GM15510 (cell line): Measurements from ENCODE around the gene IGSF23.

Source experiments
- POLR2A ChIP-seq: IDR thresholded peaks from 3 replicates; pipeline ENCODE4 v1.6.1; 2011; ENCODE audit warnings: borderline replicate concordance; ENCODE audit not compliant: insufficient read length; ENCODE audit errors: extremely low read depth

Gene IGSF23

DNA sequence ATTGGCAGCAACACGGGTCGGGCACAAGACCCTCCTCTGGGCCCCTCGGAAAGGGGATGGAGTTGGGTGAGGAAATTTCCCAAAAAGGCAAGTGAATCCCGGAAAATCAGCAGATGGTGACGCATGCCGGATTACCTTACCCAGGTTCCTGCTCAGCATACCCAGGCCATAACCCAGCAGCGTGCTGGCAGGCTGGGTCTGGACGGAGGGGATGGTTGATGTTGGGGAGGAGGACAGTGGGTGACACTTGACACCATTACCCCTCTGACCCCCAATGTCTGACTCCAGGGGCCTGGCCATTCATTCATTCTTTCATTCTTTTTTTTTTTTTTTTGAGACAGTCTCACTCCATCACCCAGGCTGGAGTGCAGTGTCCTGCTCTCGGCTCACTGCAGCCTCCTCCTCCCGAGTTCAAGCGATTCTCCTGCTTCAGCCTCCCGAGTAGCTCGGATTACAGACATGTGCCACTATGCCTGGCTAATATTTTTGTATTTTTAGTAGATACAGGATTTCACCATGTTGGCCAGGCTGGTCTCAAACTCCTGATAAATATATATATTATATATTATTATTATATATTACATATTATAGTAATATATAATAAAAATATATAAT lies 31.1 kb downstream of the IGSF23 start:
- no peak for TF ChIP-seq POLR2A

DNA sequence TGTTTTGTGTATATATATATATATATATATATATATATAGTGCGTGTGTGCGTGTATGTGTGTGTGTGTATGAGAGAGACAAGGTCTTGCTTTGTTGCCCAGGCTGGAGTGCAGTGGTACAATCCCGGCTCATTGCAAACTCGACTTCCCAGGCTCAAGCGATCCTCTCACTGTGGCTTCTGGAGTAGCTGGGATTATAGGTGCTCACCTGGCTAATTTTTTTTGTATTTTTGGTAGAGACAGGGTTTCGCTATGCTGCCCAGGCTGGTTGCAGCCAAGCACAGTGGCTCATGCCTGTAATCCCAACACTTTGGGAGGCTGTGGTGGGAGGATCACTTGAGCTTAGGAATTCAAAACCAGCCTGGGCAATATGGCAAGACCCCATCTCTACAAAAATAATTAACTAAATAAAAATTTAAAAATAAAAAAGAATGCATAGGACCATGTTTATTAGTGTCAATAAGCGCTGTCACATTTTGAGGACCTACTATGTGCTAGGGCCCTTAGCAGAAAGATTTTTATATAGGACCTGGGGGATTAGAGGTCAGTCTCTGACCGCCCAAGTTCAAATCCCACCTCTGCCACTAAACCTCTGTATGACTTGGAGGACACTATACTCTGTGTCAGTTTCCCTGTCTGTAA lies 32.2 kb downstream of the IGSF23 start:
- no peak for TF ChIP-seq POLR2A

DNA sequence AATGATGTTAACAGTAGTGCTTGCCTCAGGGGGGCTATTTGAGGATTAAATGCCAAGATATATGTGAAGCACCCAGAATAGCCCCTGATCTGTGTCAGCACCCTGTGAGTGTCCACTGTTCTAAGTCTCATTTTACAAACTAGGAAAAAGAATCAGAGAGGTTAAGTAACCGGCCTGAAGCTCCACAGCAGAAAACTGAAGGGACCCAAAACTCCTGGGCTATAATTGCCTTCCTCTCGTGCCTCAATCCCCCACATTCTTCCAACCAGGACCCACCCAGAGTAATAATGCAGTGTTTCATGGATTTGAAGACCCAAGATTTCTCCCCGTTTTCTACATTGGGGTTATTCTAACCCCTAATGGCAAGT lies 32.7 kb downstream of the IGSF23 start:
- no peak for TF ChIP-seq POLR2A

DNA sequence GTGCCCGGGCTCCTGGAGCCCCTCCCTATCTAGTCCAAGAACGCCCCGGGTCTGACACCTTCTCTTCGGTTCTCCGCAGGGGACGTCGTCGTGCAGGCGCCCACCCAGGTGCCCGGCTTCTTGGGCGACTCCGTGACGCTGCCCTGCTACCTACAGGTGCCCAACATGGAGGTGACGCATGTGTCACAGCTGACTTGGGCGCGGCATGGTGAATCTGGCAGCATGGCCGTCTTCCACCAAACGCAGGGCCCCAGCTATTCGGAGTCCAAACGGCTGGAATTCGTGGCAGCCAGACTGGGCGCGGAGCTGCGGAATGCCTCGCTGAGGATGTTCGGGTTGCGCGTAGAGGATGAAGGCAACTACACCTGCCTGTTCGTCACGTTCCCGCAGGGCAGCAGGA lies 33.8 kb downstream of the IGSF23 start:
- no peak for TF ChIP-seq POLR2A

DNA sequence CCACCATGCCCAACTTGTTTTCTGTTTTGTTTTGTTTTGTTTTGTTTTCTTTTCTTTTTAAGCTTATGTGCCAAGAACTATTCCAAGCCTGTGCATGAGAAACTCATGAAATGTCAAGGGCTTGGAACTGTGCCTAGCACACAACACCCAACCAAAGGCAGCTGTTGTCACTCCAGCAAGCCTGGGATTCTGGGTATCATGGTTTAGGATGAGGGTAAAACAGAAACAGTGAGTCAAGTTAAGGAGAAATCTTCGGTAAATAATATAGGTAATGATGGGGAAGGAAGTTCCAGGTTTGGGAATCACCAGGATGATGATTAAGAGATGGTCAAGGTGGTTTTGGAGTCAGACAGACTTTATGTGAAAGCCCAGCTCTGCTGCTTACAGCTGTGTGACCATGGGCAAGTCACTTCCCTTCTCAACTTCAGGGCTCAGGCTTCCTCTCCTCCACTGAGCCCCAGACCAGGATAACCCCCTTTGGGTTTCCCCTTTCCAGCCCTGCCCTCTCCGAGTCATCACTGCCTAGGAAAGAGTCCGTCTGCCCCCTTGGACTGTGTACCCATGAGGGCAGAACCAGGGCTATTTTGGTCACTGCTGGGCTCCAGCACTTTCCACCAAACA lies 35.4 kb downstream of the IGSF23 start:
- no peak for TF ChIP-seq POLR2A

- no peak for TF ChIP-seq POLR2A
These were observed 36.3 kb downstream of the IGSF23 start for GRCh38 chr19:44649578-44650145.

GRCh38 chr19:44653343-44653742 lies 40.0 kb downstream of the IGSF23 start:
- no peak for TF ChIP-seq POLR2A

DNA sequence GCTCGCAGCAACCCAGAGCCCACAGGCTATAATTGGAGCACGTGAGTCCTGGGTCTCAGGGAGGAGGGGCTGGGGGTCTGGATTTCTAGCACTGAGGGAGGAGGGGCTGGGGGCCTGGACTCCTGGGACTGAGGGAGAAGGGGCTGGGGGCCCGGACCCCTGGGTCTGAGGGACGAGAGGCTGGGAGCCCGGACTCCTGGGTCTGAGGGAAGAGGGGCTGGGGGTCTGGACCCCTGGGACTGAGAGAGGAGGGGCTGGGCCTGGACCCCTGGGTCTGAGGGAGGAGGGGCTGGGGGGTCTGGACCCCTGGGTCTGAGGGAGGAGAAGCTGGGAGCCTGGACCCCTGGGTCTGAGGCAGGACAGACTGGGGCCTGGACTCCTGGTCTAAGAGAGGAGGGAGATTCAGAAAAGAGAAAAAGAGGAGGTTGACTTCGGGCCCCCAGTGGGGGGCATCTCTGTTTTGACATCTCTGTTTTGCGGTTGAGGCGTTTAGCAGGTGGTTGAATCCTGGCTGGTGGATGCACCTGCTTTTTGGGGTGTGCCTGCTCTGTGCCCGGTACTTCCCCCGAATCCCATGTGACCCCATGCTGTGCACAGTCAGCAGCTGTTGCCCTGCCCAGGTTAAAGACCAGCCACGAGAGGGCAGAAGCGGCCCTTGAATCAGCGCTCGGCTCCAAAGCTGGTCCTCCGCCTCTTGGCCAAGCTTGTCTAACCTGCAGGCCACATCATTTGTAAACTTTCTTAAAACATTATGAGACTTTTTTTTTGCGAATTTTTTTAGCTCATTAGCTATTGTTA lies 40.8 kb downstream of the IGSF23 start:
- no peak for TF ChIP-seq POLR2A

DNA sequence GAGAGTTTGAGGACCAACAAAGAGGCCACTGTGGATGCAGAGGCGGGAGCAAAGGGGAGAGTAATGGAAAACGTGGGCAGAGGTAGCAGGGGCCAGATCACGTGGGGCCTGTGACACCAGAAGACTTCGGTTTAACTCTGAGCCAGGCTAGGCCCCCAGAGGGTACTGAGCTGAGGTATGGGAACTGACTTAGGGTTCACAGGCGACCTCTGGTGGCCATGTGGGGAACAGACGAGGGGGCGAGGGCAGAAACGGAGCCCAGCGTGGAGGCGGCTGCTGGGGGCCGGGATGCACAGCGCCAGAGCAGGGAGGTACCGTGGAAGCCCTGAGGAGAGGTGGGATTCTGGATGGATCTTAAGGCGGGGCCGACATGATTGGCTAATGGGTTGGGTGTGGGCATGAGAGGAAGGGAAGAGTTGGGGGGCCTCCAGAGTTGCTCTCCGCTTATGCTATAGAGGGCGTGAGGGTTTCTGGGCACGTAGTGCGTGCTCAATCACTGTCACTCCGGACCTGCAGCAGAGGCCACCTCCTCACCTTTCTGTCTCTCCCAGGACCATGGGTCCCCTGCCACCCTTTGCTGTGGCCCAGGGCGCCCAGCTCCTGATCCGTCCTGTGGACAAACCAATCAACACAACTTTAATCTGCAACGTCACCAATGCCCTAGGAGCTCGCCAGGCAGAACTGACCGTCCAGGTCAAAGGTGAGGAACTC lies 44.0 kb downstream of the IGSF23 start:
- no peak for TF ChIP-seq POLR2A

- TF ChIP-seq POLR2A = no peak
These were observed 44.8 kb downstream of the IGSF23 start for GRCh38 chr19:44658069-44658733.

DNA sequence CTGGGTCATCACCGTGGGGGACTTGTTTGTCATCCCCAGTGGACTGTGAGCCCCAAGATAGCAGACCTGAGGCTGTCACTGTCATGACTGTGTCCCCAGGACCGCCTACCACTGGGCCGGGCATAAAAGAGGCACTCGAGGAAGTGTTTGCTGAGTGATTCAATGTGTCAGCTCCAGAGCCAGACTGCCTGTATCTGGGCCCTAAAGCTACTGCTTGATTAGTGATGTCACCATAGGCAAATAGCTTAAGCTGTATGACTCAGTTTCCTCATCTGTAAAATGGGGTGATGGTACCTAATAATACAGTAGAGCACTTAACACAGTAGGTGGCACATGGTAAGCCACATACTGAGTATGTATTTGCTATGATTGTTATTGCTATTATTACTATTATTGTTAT lies 46.7 kb downstream of the IGSF23 start:
- no peak for TF ChIP-seq POLR2A

GRCh38 chr19:44661205-44661604 lies 47.8 kb downstream of the IGSF23 start:
- TF ChIP-seq POLR2A = no peak

DNA sequence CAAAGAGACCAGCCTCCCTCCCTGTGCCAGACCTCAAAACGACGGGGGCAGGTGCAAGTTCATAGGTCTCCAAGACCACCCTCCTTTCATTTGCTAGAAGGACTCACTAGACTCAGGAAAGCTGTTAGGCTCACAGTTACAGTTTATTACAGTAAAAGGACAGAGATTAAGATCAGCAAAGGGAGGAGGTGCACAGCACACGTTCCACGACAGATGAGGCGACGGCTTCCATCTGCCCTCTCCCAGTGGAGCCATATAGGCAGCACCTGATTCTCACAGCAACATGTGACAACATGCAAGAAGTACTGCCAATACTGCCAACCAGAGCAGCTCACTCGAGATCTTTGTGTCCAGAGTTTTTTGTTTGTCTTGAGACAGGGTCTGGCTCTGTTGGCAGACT lies 48.5 kb downstream of the IGSF23 start:
- TF ChIP-seq POLR2A = no peak
